Stimulated activated CD4-positive, alpha-beta T cell treated with anti-CD3 and anti-CD28 coated beads, Interleukin-4, amount 100 ng/mL, for 24 hours (primary cell): ENCODE data around the gene TGFBR1.
"Not testable (repeated sequence)": the region's sequence is repeated elsewhere in the genome, so short reads cannot be mapped to it uniquely, and the experiment has no call there.

Source experiments
- DNase-seq: peaks from one replicate; pipeline ENCODE4 v3.0.0-alpha.2; 2020

TGFBR1 gene

DNA sequence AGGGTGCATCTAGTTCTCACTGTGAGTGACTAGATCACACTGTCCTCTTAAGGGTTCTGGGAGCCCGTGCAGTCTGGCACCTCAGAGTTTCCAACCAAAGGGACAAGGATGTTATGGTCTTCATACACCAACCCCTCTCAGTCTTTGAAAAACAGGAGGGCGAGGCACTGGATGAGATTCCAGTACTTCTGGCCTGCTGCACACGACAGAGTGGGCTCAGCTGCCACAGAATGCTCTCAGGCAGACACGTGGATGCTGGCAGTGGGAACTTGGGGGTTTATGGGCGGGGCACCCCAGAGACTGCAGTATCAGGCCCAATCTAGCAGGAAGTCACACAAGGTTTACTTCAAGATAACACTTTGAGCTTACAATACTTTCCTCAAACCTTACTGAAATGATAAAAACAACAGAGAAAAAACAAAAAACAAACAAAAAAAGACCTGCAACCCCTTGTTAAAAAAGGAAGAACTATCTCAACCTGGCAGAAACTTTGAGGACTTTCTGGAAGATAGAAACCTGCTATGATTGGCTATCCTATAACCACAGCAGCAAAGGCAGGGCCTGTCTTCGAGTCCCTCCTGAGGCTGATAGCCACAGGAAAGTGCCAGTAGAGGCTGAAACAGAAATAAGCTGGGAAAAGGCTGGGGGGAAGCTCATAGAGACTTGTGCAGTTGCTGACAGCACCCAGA is 28.3 kb upstream of the TGFBR1 start:
- DNase-seq, result peak; percentile 32

DNA sequence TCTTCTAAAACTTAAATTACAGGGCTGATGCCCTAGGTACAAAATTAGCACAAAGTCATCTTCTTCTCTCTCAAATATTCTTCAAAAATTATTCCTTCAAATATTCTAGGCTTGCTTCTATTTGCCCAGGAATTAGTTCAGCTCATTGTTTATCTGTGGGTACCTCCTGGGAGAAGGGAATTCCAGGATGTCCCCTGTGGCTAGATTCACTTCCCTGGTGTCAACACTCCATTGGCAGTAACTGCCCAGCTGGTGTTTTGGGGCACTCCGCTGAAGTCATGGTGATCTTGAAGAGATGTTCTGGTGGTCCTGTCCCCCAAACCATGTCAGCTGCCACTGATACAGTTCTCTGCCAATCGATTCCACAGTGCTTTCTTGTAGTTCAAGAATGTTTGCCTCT is 26.2 kb upstream of the TGFBR1 start:
- DNase-seq, result no peak

DNA sequence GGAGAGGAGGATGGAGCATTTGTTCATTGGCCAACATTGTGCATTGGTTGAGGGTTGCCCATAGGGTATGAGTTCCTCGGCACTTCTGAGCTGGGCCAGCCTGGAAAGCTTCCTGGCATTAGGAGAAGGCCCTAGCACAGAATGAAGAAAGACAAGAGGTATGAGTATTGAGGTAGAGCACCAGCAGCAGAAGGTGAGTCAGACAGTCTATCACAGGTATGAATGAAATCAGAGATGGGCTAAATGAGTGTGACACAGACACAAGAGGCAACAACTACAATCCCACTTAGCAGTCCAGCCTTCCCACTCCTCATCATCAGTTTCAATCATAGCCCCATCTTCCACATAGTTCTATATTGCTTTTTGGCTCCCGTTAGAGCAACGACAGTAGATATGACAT is 25.4 kb upstream of the TGFBR1 start:
- no peak for DNase-seq

DNA sequence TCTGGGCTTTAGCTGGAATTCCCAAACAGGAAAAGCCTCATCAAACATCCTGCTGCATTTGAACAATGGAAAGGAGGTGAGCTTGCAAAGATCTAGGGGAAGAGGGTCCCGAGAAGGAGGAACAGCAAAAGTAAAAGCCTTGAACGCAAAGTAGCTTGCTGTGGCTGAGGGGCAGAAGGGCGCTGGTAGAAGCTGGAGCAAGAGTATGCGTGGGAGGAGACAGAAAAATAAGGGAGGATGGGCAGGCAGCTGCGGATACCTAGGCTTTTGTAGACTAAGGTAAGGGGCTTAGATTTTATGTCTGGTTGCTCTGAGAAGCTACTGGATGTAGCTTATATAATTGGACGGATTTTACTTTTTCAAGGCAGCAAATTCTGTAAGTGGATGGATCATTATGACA is 21.9 kb upstream of the TGFBR1 start:
- DNase-seq, result no peak

DNA sequence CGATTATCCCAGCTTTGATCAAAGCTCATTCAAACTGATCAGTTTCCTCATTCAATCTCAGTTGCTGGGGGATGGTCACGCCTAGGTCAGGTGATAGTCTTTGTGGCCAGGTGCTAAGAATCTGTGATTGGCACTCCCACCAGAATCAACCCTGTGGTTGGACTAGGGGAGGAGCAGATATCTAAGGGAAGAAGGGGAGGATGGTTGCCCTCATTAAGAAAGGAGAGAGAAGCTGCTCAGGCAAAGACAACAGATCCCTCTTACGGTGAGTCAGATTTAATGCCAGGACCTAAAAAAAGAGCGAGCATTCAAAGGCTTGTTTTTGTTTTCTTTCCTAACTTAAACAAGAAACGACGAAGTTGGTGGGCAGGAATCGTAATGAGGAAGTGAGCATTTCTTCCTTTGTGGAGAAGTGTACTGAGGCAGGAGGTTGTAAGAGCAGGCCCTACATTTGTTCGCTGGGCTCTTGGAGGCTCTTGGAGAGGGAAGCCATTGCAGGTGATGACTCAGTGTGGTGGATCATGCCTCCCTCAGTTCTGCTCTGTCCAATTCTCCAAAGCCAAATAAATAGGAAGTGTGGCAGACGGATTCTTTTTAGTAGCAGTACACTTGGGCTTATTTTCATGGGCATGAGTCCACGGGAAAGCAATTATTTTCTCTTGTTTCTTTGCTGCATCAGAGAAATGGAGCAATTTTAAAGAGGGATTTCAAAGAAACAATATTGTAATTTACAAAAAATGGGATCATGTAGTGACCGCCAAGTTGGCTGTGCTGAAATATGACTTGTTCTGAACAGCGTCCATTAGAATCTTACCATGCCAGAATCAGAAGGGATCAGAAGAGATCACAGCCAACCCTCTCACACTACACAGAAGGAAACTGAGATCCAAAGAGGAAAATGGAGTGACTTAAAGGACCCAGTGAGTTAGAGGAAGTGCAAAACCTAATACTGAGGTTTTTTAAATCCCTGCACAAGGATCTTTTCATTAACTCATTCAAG is 18.7 kb upstream of the TGFBR1 start:
- DNase-seq, result no peak

DNA sequence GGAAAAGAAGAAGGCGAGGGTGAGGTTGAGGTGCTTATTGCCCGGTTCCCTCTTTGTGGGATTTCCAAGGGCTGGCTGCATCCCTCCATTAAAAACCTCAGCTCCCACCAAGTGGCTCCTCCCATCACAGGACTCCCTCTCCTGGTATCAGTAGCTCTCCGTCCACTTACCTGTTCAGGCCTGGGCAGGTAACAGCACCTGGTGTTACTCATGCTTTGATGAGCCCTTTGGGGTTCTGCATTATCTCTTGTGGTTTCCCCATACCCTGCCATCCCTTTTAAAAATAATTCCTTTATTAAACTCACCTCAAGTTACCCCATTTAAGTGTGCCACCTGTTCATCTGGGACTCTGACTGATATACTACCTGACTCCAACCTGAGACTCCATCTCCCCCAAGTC is 17.5 kb upstream of the TGFBR1 start:
- no peak for DNase-seq

DNA sequence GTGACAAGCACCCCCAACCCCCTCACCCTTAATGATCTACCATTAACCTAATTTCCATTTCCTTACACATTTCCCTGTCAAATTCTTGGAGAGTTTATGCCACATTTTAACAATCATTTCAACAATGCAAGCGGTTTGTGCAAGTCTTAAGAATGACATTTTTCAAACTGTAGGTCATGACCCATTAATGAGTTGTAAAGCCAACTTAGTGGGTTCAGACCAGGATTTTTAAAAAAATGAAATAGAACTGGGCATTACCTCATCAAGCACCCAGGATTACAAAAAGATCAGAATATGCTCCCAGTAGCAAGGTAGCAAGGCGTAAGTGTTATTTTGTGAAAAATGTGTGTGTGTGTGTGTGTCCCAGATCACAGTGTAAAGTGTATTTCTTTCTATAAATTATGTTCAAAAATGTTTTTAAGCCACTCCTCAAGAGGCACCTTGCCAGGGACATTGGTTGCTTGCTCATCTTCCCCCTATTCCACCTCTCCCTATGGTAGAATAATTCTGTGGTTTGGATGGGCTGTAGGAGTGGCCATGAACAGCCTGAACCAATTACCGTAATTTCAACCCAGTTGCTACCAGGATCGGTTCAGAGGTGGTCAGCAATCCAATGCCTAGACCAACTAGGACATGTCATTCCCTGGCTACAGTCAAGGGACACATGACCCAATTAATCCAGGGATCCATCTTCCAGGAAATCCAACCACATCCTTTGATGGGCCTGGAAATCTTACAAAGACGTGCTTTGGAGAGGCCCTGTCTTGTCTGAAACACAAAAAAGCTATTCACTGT is 14.4 kb upstream of the TGFBR1 start:
- no peak for DNase-seq

DNA sequence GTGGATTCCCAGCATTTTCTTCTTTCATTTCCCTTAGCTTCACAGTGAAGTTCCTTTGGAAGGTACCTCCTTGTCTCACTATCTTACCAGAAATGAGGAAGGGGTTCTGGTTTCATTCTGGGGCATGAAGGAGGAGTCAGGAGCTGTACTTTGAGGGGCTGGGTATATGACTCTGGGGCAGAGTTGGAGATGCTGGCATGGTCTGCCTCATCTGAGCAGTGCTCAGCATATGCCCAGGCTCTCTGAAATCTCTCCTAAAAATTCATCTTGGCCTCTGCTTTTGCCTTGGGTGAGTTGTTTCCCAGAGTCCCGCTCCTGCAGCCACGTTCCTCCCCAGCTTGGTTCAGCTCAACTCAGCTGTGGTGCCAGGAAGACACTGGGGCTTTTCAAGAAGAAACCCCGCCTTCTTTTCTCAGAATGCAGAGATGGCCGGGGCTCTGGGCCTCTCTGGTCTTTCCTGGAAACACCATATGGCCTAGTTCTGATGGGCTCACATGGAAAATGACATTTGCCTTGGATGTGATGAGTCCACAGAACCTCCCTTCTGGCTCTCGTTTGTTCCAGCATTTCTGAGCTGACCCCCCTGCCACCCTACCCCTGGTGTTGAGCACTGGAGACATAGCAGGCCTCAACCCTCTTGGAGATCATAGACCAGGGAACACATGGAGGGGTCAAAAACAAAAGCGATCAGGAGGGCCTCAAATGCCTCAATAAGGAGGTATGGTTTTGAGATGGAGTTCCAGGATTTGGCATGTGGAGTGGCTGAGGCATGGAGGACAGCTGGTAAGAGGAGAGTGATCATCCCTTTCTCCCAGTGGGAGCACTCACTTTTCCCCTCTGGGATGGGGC is 12.0 kb upstream of the TGFBR1 start:
- peak; percentile 20 for DNase-seq

DNA sequence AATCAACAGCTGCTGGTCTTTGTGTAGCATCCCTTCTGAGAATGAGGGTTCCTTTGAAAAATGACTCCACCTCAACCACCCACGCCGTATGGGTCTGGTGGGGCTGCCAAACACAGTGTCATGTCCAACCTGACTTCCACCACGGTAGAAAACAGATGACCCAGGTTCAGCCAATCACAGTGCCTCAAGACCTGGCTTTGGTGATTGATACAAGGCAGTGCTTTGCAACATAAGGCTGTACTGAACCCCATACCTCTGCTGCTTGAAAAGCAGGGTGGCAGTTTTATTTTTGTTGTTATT is 11.5 kb upstream of the TGFBR1 start:
- DNase-seq, result no peak

DNA sequence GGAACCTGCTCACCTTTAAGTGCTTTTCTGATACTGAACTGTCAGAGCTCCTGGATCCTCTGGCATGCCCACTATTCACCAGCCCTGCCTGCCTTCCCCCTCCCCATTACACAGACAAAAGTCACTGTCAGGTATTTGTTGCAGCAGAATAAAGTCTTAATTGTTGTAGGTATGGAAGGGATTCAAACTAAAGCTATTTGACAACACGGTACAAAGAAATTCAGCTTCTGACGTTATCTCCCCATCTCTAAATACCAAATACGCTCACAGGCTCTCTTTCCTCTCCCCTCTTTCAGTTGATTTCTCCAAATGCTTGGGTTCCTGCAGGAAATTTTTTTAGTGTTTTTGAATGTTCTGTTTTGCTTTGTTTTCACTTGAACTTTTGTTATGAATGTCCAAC is 9.3 kb upstream of the TGFBR1 start:
- no peak for DNase-seq

DNA sequence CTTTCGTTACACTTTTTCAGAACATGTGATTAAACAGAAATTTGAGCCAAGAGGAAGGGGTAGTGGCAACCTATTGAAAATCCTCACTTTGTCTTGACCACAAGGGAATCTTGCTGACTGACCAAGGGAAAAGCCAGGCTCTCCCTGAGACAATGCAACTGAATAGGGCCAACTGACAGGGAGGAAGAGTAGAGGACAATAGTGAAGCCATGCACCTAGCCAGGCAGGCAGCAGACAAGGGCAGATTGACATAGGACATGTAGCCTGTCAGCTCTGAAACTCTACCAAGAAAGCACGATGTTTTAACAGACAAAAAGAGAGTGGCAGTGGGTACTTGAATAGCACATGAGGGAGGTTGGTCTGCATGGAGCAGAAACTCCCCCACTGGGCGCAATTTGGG is 8.5 kb upstream of the TGFBR1 start:
- no peak for DNase-seq

DNA sequence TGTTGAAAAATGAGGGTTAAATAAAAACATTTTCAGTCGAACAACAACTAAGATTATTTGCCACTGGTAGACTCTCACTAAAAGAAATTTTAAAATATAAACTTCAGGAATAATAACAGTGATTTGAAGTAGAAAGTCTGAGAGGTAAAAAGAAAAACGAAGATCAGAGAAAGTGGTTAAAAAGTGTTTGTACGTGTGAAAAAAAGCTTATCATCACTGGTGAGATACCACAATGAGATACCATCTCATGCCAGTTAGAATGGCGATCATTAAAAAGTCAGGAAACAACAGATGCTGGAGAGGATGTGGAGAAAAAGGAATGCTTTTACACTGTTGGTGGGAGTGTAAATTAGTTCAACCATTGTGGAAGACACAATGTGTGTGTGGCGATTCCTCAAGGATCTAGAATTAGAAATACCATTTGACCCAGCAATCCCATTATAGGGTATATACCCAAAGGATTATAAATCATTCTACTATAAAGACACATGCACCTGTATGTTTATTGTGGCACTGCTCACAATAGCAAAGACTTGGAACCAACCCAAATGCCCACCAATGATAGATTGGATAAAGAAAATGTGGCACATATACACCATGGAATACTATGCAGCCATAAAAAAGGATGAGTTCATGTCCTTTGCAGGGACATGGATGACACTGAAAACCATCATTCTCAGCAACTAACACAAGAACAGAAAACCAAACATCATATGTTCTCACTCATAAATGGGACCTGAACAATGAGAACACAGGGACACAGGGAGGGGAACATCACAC is 4.9 kb upstream of the TGFBR1 start:
- DNase-seq, result not testable (repeated sequence)

DNA sequence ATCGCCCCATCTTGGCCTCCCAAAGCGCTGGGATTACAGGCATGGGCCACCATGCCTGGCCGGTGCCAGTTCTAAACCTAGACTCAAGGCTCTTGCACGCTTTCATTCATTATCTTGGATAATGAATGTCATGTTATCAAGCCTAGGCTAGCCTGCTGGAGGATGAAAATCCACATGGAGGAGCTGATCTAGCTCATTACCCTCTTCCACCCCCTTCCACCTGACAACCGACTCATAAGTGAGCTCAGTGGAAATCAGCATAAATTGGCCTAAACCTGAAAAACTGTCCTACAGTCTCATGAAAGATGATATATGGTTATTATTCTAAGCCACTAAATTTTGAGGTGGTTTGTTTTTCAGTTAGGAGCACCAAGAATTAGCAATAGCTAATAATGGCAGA is 3.6 kb upstream of the TGFBR1 start:
- DNase-seq, result no peak

DNA sequence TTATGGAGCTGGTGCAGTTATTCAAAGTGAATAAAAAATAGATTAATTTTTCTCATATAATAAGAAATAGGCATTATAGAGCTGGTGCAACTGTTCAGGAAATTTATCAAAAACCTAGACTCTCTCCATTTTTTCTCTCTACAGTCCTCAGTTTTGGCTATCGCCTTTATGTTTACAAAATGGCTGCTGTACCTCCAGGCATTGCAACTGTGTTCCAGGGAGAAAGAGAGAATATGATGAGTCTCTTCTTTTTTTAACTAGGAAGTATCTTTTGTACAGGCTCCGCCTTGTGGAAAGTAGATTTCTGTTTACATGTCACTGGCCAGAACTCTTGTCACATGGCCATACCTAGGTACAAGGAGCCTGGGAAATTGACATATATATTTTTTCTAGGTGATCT is 3.1 kb upstream of the TGFBR1 start:
- DNase-seq, result no peak

DNA sequence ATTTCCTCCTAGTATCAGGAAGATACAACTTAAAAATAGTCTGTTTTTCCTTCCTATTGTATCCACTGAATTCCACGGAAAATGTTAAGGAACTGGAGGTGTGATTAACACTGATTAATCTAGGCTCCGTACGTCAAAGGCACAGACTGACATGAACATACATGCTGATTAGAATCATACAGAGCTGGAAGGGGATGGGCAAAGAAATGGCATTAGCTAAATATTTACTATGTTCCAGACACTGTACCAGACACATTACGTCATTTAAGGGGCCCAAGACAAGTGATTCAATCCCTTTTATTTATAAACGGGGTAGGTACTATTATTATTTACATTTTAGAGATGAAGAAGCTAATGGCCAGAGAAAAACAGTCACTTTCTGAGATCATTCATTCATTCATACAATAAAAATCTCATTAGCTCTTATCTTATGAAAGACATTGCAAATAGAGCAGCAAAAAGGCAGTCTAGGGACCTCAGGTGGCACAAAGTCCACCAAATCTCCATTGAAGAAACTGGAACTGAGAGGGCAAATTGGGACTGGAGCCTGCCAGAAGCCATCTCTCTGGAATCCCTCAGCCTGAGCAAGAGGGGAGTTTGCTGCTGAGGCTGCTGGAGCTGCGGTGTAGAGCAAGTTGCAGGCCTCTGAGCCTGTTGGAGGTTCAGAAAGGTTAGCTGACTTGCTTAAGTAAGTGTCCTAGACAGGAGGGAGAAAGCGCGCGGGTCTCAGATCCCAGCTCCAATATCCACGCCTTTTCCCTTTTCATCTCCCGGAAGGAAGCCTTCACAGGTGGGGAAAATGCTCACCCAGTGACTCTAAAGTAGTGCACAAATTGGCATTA is 1.6 kb upstream of the TGFBR1 start:
- DNase-seq, result no peak

DNA sequence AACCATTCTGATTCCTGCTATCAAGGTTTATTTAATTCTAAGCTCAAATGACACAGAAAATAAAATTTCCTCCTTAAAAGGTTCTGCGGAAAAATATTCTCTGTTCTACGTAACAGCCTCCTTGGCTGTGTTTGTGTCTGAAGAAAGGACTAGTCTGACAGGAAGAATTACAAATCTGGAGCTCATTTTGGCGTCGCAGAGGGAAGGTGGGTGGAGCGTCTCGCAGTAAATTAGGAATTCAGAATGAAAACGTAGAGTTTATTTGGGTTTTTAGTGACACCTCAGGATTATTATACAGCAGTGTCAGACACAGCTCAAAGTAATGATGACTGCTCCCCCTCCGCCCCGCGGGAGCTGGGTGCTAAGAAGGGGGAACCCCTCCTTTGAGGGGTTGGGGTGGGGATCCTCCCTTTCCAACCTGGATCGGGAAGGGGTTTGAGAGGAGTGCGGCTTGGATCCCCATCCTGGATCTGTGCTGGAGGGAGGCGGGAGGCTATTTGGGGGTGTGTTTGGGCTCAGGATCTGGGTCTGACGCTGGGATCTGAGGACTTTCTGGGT is 933 bp upstream of the TGFBR1 start:
- DNase-seq, result no peak

DNA sequence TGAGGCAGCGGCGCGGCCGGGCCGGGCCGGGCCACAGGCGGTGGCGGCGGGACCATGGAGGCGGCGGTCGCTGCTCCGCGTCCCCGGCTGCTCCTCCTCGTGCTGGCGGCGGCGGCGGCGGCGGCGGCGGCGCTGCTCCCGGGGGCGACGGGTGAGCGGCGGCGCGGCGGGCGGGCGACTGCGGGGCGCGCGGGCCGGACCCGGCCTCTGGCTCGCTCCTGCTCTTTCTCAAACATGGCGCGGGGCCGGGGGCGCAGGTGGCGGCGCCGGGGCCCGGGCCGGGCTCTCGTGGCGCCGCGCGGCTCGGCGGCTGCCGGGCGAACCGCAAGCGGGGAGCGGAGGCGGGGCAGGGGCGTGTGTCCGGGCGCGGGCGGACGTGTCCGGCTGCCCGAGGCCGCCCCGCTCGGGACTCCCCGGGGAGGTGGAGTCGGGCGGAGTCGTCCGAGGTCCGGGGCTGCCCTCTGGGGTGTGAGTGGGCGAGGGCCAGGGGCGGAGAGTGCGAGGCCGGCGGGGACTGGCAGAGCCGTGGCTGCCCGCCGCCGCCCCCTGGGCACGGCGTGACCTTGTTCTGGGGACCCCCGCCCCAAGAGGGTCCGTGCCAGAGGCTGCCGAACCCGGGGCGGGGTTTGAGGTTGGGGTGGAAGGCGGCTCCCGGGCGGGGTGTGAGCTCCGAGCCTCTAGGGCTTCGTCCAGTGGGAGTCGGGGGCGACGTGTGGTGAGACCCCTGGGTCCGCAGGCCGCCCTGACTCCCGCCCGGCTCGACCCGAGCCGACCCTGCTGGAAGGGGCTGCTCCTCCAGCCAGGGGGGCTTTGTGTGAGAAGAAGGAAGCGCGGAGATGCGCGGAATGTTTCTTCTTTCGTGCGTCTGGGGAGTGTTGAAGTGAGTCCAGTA is 485 bp downstream of the TGFBR1 start:
- peak; percentile 40 for DNase-seq

DNA sequence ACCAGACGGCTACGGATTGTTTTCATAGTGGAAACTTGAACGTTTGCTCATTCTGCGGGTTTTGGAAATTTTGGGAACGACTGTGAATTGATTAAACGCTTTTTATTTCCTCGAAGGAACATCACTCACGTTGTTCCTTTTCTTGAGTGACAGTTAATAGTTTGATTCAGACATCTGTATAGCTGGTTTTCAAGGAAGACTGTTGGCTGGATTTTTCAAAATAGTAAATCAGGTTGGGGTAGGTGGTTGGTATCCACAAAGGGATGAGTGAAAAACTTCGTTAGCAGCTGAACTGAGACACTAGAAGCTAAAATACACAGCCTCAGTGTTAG is 1.1 kb downstream of the TGFBR1 start:
- DNase-seq, result no peak

DNA sequence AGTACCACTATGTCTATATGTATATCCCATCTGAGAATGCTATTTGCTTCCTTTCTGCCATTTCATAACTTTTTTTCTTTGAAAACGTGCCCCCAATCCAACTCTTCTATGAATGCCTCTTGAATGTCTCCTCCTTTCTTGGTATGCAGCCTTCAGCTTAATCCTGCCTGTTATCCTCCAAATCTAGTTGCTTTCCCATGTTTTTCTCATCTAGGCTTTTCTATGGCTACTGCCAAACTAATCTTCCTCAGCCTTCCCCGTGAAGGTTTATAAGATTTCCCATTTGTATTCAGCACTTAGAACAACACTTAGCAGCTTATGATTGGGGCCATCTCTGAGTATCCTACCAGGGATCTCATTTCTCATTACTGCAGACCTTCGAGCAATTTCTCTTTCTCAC is 2.5 kb downstream of the TGFBR1 start:
- no peak for DNase-seq

DNA sequence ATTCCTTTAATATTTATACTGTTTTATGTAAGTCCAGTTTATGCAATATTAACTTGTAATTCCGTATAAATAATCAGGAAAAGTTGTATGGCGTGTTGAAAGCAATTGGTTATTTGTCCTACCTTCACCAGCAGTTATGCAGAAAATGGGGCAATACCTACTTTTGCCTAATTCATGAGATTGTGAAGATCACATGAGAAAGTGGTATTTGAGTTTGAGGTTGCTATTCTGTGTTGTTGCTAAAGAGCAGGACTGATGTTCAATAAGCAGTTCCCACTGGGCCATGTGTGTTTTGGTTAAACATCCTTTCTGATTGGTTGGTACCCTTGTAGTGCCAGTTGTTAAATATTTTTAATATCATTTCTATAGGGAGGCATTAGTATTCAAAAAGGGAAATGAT is 3.2 kb downstream of the TGFBR1 start:
- DNase-seq, result no peak
